NT2/D1 (cell line): ENCODE measurements around the gene AKR1C3.

ENCODE experiments used
- SUZ12 ChIP-seq: IDR thresholded peaks from 2 replicates; pipeline ENCODE4 v1.6.1; 2011; ENCODE audit not compliant: insufficient read length, insufficient read depth; ENCODE audit errors: extremely low read depth
- ZNF274 ChIP-seq: IDR thresholded peaks from 2 replicates; pipeline ENCODE4 v1.6.1; 2011; ENCODE audit warnings: mild to moderate bottlenecking, low read depth, low read length

DNA sequence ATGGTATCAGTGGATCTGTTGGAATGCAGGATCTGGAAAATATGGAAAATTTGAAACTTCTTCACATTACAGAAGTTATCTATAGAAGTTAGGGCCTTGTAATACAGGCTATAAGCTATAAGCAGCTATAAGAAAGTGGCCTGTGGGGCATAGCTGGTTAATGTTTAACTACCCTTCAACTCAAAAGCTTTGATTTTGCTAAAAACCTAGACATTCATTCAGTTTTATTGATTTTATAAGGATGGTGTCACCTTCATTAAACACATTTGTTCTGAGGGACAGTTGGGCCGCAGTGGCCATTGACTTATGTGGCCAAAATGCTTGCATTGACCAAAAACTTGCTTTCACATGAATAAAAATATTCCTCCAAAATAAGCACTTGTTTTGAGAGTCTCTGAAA, 13.1 kb upstream of the AKR1C3 start:
- no peak for TF ChIP-seq ZNF274
- no peak for TF ChIP-seq SUZ12
